SK-N-SH treated with all-trans-retinoic acid at 6 μM for 48 hours (cell line): ENCODE measurements around the gene AOPEP.

Source experiments
- ARNTL ChIP-seq: fragments of 450-650 bp; formaldehyde crosslinking; IDR thresholded peaks from 2 replicates; pipeline ENCODE4 v1.5.0; 2020; ENCODE audit warnings: low read depth, mild to moderate bottlenecking, moderate library complexity, borderline replicate concordance
- ISL1 ChIP-seq: fragments of 250-450 bp; sonication (Bioruptor Pico); IDR thresholded peaks from 2 replicates; pipeline ENCODE4 v2.1.2; 2022; ENCODE audit warnings: mild to moderate bottlenecking, moderate library complexity
- TOX ChIP-seq: fragments of 250-450 bp; sonication (Bioruptor Pico); IDR thresholded peaks from 2 replicates; pipeline ENCODE4 v1.8.0; 2021; ENCODE audit warnings: mild to moderate bottlenecking, moderate library complexity, borderline replicate concordance
- ZC3H10 ChIP-seq: fragments of 250-450 bp; sonication (Bioruptor Pico); IDR thresholded peaks from 2 replicates; pipeline ENCODE4 v1.5.1; 2021; ENCODE audit warnings: mild to moderate bottlenecking, moderate library complexity
- ZFP3 ChIP-seq: fragments of 250-450 bp; sonication (Bioruptor Pico); IDR thresholded peaks from 2 replicates; pipeline ENCODE4 v1.5.0; 2020; ENCODE audit warnings: mild to moderate bottlenecking, moderate library complexity
- ZFP30 ChIP-seq: fragments of 450-650 bp; formaldehyde crosslinking; IDR thresholded peaks from 2 replicates; pipeline ENCODE4 v1.5.0; 2022; ENCODE audit warnings: mild to moderate bottlenecking, moderate library complexity
- ZNF565 ChIP-seq: fragments of 450-650 bp; formaldehyde crosslinking; conservative IDR thresholded peaks from 2 replicates; pipeline ENCODE4 v1.5.0; 2020; ENCODE audit warnings: low read depth, mild to moderate bottlenecking, moderate library complexity
- ZNF8 ChIP-seq: fragments of 450-650 bp; formaldehyde crosslinking; IDR thresholded peaks from 2 replicates; pipeline ENCODE4 v1.5.0; 2020; ENCODE audit warnings: mild to moderate bottlenecking, moderate library complexity
- TF ChIP-seq, protein P1 (sequence below): fragments of 250-450 bp; sonication (Bioruptor Pico); IDR thresholded peaks from 2 replicates; pipeline ENCODE4 v1.5.1; 2020; ENCODE audit warnings: low read depth, mild to moderate bottlenecking, moderate library complexity
- TF ChIP-seq, protein P2 (sequence below): fragments of 250-450 bp; sonication (Bioruptor Pico); IDR thresholded peaks from 2 replicates; pipeline ENCODE4 v1.8.0; 2021; ENCODE audit warnings: low read depth, mild to moderate bottlenecking, moderate library complexity, borderline replicate concordance
- TF ChIP-seq, protein P3 (sequence below): fragments of 250-450 bp; sonication (Bioruptor Pico); IDR thresholded peaks from 2 replicates; pipeline ENCODE4 v1.8.0; 2020; ENCODE audit warnings: mild to moderate bottlenecking, moderate library complexity, borderline replicate concordance

GRCh38 chr9:94925751-94926430 is 199.4 kb downstream of the AOPEP start:
- TF ChIP-seq TOX (CRISPR knock-in tag) (no peak), ZFP3 (no peak), ZNF8 (CRISPR knock-in tag) (no peak), ZNF565 (CRISPR knock-in tag) (no peak), ZC3H10 (CRISPR knock-in tag) (no peak), ZFP30 (CRISPR knock-in tag) (no peak), ARNTL (CRISPR knock-in tag) (no peak), ISL1 (CRISPR knock-in tag) (no peak)
- TF ChIP-seq, protein P1, sequence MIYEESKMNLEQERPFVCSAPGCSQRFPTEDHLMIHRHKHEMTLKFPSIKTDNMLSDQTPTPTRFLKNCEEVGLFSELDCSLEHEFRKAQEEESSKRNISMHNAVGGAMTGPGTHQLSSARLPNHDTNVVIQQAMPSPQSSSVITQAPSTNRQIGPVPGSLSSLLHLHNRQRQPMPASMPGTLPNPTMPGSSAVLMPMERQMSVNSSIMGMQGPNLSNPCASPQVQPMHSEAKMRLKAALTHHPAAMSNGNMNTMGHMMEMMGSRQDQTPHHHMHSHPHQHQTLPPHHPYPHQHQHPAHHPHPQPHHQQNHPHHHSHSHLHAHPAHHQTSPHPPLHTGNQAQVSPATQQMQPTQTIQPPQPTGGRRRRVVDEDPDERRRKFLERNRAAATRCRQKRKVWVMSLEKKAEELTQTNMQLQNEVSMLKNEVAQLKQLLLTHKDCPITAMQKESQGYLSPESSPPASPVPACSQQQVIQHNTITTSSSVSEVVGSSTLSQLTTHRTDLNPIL (CRISPR knock-in tag): no peak
- TF ChIP-seq, protein P2, sequence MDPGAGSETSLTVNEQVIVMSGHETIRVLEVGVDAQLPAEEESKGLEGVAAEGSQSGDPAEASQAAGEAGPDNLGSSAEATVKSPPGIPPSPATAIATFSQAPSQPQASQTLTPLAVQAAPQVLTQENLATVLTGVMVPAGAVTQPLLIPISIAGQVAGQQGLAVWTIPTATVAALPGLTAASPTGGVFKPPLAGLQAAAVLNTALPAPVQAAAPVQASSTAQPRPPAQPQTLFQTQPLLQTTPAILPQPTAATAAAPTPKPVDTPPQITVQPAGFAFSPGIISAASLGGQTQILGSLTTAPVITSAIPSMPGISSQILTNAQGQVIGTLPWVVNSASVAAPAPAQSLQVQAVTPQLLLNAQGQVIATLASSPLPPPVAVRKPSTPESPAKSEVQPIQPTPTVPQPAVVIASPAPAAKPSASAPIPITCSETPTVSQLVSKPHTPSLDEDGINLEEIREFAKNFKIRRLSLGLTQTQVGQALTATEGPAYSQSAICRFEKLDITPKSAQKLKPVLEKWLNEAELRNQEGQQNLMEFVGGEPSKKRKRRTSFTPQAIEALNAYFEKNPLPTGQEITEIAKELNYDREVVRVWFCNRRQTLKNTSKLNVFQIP: no peak
- TF ChIP-seq, protein P3, sequence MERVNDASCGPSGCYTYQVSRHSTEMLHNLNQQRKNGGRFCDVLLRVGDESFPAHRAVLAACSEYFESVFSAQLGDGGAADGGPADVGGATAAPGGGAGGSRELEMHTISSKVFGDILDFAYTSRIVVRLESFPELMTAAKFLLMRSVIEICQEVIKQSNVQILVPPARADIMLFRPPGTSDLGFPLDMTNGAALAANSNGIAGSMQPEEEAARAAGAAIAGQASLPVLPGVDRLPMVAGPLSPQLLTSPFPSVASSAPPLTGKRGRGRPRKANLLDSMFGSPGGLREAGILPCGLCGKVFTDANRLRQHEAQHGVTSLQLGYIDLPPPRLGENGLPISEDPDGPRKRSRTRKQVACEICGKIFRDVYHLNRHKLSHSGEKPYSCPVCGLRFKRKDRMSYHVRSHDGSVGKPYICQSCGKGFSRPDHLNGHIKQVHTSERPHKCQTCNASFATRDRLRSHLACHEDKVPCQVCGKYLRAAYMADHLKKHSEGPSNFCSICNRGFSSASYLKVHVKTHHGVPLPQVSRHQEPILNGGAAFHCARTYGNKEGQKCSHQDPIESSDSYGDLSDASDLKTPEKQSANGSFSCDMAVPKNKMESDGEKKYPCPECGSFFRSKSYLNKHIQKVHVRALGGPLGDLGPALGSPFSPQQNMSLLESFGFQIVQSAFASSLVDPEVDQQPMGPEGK (CRISPR knock-in tag): no peak
